Activated naive CD8-positive, alpha-beta T cell treated with anti-CD3 and anti-CD28 coated beads, Interleukin-2, amount 50 U/mL, for 16 hours (primary cell): ENCODE measurements around the gene CPSF7.
A peak's percentile ranks its signal among the peaks of the same experiment; 100 is the strongest.
"Not testable (repeated sequence)": the region's sequence is repeated elsewhere in the genome, so short reads cannot be mapped to it uniquely, and the experiment has no call there.

Experiments used
- DNase-seq: peaks from one replicate; pipeline ENCODE4 v3.0.0-alpha.2; 2020; ENCODE audit warnings: low read depth, low spot score

Gene CPSF7

GRCh38 chr11:61442616-61443015 lies 12.8 kb upstream of the CPSF7 start:
- DNase-seq, result no peak

GRCh38 chr11:61439615-61440014 lies 9.8 kb upstream of the CPSF7 start:
- DNase-seq, result no peak

DNA sequence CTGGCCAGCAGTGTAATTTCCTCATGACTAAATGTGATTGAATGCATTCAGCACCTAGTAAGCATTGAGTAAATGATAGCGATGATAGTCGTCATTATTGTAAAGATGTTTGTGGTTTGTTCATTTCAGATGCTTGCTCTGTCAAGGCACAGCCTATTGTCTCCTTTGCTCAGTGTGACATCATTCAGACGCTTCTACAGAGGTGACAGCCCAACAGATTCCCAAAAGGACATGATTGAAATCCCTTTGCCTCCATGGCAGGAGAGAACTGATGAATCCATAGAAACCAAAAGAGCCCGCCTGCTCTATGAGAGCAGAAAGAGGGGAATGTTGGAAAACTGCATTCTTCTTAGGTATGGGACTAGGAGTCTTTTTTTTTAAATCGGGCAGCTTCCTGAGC lies 7.7 kb upstream of the CPSF7 start:
- no peak for DNase-seq

GRCh38 chr11:61430839-61431238 lies 1.1 kb upstream of the CPSF7 start:
- not testable (repeated sequence) for DNase-seq

DNA sequence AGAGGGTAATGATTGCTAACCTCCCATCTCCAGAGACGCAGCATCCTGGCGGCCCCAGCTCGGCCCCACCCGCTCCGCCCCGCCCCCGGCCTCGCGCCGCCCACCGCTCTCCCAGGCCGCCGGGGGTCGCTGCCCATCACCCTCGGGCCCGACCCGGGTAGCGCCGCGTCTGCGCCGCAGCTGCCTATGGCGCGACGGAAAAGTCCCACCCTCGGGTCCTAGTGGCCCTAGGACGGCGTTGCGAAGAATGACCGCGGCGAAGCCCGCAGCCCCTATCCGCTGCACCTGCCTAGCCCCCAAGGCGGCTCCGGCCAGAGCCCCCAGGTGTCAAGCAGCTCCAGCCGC lies 457 bp downstream of the CPSF7 start:
- peak; percentile 46 for DNase-seq

DNA sequence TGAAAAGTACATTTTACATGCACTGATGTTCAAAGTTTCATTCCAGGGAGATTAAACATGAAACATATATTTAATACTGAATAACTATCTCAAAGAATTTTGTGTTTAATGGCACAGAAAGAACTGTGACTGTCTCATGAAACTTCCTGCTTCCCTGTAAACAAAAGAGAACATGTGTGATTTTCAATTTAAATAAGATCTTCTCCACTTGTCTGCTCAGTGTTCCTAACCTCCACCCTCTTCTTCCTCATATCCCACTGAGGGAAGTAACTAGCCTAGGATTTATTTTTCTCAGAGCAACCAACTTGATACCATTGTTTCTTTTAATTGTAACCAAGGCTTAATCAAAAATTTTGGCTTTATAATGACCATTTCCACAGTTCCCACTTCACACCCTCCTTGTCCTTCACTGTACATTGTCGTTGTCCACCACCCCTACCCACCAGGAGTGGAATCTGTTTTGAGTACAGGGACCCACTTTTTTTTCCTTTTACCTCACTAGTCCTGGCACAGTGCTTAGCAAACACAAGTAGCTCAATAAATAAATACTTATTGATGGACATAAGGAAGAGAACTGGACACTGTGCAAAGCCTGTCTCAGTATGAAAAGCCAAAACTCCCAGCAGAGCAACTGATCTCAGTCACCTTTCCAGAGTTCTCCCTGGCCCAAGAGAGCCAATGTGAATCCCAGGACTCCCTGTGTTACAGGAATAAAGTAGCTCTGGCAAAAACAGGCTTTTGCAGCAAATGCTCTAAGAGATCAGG lies 4.2 kb downstream of the CPSF7 start:
- no peak for DNase-seq

DNA sequence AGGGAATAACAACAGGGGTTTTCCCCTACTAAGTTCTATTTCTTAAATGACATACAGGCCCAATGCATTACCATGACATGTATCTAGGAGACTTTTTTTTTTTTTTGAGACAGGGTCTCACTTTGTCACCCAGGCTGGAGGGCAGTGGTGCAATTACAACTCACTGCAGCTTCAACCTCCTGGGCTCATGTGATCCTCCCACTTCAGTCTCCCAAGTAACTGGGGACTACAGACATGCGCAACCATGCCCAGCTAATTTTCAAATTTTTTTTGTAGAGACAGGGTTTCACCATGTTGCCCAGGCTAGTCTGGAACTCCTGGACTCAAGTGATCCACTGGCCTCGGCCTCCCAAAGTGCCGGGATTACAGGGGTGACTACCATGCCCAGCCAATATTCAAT lies 7.5 kb downstream of the CPSF7 start:
- no peak for DNase-seq

GRCh38 chr11:61418136-61418535 lies 11.6 kb downstream of the CPSF7 start:
- DNase-seq, result no peak

- DNase-seq, result no peak
These were observed 12.1 kb downstream of the CPSF7 start for GRCh38 chr11:61417670-61418069.

- no peak for DNase-seq
These were observed 12.8 kb downstream of the CPSF7 start for GRCh38 chr11:61416941-61417340.

- no peak for DNase-seq
These were observed 14.4 kb downstream of the CPSF7 start for GRCh38 chr11:61415381-61415780.

DNA sequence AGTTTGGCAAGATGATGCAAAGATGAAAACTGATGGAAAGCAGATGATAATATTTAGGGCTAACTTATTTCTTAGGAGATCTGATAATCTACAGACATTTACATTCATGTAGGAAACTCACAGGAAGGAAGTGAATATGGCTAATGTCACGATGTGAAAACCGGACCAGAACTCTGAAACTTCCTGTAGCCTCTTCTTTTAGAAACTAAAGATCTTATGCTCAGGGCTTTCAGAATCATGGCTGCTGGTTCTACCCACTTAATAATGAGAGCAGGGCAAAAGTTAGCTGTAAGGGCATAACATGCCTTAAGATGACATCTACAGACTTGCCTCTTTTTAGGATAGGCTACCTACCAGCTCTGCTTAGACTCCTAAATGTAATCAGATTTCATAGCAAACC lies 15.2 kb downstream of the CPSF7 start:
- DNase-seq, result no peak

- no peak for DNase-seq
These were observed 16.3 kb downstream of the CPSF7 start for GRCh38 chr11:61413496-61413895.

DNA sequence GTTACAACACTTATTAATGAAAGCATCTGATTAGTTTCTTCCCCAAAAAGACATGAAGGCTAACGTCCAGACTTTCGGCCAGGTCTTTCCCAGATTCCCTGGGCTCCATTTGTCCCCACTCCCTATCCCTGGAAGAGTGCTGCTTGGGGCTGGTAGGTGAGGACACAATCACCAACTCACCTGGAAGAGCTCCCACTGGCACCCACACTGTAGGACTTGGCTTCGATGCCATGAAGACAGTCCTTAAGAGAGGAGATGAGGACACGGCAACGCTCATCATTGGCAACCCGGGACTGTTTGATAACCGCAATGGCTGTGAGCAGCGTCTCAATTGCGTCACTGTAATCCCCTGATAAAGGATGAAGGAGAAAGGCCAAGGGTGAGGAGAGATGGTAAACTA lies 18.2 kb downstream of the CPSF7 start:
- DNase-seq, result no peak

DNA sequence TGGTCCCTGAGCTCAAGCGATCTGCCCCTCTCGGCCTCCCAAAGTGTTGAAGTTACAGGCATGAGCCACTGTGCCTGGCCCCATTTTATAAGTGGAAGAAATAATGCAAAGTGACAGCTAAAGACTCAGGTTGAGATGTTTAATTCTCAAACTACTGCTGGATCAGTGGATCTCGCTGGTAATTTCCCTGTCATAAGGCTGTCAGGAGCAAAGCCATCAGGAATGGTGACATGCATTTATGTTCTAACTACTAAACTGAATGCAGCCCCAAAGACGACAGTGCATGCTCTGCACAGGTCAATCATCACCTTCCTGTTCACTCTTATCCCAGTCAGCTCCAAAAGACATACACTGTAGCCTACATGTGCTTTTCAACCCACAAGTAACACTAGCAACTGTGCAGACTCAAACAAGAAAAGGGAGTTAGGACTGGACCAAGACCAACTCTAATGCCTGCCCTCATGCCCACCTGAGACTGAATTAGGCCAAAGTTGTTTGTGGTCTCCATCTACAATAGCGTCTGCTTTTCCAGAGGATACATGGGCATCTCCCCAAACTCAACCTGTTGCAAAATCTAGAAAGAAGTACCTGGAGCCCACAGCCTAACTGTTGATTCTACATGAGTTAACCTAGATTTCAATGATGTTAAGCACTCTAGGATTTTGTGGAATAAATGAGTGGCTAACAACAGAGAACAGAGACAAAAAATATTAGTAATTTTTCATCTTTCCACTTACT lies 22.6 kb downstream of the CPSF7 start:
- DNase-seq, result no peak

DNA sequence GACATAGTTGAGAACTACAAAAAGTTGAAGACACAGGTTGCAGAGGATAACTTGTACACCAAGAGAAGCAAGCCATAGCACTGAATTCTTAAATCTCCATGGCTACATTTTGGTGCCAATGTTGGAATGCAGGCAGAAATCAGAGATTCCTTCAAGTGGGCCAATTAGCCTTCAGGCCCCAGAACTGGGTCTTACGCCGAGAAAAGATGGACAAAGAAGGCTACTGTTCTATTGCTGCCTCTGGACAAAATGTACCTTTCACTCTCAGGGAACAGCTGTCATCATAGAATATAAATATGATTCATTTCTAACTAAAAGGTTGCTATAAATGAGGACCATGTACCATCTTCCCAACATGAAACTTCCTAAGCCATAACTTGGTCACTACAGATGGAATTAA lies 23.7 kb downstream of the CPSF7 start:
- no peak for DNase-seq

DNA sequence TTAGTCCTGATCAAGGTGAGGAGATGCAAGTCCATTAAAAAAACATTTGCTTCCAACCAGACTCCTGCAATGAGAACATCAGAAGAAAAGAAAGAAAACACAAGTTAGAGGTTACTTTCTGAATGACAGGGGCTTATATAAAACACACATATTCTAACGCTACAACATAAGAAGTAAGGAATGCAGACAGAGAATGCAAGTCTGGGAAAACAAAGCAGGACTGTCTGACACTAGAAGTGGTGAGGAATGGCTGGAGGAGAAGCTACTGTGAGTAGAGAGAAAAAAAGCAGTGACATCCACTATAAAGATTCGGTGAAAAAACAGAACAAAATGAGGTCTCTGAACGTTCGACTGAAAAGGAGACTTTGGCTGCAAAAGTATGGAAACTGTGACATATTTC lies 25.1 kb downstream of the CPSF7 start:
- DNase-seq, result no peak

DNA sequence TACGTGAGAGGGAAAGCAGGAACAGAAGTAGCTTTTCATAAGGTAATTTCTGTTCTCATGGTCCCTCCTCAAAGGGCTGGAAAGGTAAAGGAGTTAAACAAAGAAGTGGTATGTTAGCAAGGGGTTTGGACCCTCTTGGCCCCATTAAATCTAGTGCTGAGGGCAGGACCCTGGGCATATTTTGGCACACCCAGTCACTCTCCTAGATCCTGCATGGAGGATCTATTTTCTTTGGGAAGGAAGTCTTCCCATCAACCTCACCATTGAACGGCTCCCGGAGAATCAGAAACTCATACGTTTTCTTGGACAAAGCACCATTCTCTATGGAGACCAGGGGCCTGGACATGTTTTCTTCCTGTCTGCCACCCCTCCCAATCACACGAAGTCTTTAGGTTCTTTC lies 25.7 kb downstream of the CPSF7 start:
- no peak for DNase-seq

- no peak for DNase-seq
These were observed 26.1 kb downstream of the CPSF7 start for GRCh38 chr11:61403658-61404057.

GRCh38 chr11:61401573-61401972 lies 28.2 kb downstream of the CPSF7 start:
- no peak for DNase-seq

- DNase-seq, result no peak
These were observed 28.6 kb downstream of the CPSF7 start for GRCh38 chr11:61401173-61401572.

DNA sequence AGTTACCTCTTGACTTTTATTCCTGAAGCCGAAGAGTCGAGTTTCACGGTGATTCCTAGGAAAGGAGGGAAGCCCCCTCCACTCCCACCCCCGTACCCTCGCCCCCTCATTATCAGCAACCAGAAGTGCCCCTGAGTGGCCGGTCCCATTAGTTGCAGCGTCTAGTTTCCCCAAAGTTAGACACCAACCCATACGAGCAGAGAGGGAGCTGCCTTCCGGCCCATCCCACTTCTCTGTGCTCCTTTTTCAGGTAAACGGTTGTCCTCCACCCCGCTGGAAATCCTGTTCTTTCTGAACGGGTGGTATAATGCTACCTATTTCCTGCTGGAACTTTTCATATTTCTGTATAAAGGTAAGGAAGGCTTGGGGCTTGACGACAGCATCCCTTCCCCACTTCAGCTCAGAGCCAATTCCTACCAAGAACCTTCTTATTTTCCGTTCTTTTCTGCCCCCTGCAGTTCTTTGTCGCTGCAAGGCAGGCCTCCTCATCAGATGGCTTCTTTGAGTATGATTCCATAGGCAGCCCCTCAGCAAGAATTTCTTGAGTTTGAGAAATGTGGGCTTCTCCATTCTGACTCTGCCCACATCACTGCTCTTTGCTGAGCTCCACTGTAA lies 36.7 kb downstream of the CPSF7 start:
- DNase-seq, result no peak

- no peak for DNase-seq
These were observed 39.6 kb downstream of the CPSF7 start for GRCh38 chr11:61390161-61390560.
